HG03064 (cell line): Measurements from ENCODE around the gene NFASC.

ENCODE experiments used
- ATAC-seq: cut with Tn5 transposase; IDR thresholded peaks from one replicate; pipeline ENCODE4 v1.9.1; 2021; ENCODE audit warnings: low read depth; ENCODE audit not compliant: unreplicated experiment

The NFASC gene

DNA sequence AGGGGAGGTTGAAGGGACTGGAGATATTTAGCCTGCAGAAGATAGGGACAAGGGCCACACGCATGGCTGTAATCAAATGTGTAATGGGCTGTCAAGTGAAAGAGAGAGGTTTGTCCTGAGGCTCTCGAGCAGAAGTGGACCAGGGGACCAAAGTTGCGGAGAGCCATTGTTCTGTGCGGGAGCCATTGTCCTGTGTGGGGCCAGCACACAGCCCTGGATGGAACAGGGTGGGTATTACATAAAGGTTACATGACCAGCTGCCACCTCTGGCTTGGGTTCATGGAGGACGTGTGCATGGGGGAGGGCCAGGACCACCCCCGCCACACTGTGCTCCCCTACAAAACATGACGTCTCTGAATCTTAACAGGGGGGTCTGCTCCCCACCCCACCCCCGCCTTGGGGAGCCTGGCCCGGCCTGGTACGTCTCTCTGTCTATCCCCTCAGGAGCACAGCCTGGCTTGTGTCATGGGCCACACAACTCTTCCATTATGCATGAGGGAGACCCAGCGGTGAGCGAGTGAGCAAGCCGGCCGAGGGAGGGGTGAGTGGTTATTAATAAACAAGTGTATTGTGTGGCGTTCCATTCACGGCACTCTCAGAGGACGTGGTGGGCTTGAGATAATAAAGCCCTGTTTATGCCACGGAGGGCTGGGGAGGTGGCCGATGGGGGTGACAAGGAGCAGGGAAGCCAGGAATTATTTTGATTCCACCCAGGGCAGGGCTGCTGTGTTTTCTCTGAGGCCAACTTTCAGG lies at the start of gene NFASC:
Gene NFASC (plus strand): TSS at position 703 of the 753 bp plus-strand sequence. CDS start 73,454 bp downstream, outside the sequence.
- no peak for ATAC-seq

DNA sequence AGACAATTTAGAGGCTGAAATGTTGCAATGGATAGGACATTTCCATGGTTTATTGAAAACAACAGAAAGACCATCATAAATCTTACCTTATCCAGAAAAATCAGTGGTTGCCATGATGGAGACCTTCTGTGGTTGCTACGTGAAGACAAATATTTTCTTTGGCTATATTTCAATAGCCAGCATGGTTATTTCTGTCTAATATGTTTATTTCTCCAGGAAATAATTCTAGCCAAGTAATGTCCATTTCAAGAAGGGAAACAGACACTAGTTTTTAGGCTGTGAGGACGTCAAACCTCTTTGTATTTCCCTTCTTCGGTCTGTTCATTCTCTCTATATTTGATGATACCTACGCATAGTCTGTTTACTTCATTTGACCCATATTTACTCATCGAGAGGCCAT lies 49.2 kb upstream of the NFASC start:
- ATAC-seq, result no peak

DNA sequence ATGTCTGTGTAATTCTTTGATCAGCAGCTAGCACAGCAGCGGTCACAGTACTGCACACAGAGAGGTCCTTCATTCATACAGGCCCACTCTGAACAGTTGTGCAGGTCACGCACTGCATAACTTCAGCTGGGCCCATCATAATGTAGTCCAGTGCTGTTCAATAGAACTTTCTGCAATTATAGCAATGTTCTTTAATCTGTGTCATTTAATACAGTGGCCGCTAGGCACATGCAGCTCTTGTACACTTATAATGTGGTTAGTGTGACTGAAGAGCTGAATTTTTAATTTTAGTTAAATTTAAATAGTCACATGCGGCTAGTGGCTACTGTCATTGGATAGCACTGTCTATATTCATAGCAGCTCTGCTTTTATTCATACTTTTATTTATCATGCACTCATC lies 48.7 kb upstream of the NFASC start:
- ATAC-seq, result no peak

DNA sequence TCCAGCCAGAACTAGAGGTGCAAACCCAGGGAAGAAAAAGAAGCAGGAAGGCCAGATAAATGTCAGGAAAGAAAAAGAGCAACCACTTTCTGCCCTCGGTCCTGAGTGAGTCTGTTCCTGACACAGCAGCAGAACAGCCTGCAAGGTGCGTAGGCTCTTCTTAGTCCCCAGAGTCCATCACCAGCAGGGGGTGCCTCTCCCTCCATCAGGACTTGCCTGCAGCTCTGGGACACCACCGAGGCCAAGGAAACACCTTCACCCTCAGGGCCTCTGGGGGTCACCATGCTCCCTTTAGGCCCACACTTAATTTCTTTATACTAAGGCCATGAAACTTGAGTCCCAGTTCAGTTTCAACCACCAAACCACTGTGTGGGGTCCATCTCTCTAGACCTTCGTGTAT lies 43.7 kb upstream of the NFASC start:
- no peak for ATAC-seq

DNA sequence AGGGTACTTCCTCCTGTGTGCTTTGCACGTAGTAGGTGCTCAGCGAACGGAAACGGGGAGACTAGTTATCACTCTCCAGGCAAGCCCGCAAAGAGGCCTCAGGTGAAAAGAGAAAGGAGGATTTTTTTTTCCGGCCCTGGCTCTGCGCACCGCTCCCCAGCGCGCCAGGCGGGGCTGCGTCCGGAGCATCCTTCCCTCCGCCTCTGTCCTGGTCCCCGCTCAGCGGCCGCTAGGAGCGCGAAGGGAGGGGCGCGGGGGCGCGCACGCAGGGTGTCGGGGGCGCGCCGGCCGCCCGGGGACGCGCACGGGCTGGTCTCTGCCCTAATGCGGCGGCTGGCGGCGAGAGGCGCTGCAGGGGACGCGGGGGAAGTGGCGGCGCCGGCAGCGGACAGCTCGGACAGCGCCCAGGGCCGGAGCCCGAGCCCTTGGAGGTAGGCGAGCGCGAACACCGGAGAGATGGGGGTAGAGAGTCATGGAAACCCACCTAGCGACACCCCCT lies 42.3 kb upstream of the NFASC start:
- no peak for ATAC-seq

DNA sequence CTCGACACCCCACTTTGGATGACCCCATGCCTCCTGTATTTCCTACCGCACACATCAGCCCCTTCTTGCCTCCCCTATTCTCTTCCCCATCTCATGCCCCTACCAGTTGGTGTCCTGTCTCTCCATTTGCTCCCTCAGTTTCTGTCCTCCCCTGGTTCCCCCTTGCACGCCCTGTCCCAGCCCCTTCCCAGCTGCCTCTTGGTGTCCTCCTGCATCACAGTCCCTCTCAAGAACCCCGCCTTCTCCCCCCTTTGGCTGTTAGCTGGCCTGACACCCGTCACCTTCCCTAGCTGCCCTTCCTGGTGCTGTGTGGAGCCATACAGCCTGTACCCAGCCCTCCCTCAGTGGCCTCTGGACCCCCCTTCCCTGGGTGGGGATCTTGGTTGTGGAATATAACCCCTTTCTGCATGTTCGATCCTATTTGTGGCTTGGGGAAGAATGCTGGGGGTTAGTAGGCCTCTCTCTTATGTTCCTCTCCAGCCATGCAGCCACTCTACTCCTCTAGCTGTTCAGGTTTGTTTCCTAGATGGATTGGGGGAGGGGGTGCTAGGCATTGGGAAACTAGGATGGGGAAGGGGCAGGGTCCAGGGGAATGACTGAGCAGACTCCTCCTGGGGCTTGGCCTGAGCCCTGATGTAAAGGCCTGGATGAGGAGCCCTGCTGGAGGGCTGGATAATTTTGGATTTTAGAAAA lies 41.4 kb upstream of the NFASC start:
- no peak for ATAC-seq

DNA sequence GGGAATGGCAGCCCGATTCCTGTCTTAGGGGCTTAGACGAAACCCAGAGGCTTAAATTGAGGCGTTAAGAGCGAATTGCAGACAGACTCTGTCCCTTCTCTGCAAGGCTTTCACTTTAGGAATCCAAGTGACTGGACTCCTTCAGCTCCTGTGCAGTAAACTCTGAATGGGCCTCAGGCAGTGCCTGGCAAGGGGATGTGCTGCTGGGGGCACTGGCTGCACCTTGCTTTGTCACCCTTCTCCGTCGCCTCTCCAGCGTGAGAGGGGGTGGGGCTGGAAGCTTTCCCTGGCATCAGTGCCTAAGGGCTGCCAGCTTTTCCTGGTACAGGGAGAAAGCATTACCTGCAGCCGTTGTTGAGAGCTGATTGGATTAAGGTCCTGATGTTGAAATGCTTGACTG lies 39.9 kb upstream of the NFASC start:
- no peak for ATAC-seq

DNA sequence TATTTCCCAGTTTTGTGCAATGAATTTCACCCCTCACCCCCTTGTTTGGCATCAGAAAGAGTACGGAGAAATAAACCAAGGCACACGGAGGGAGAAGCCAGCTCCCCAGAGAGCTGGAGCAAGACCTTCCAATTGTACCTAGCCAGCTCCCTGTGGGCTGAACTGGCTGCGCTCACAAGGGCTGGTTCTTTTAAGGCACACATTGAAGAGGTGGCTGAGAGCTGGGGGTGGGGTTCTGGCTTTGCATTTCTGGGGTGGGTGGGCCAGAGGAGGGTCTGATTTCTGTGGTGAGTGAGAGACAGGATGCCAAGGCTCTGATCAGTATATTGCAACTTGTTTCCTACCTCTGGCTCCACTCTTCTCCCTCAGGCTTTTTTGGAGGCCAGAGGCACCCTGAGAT lies 39.5 kb upstream of the NFASC start:
- no peak for ATAC-seq

DNA sequence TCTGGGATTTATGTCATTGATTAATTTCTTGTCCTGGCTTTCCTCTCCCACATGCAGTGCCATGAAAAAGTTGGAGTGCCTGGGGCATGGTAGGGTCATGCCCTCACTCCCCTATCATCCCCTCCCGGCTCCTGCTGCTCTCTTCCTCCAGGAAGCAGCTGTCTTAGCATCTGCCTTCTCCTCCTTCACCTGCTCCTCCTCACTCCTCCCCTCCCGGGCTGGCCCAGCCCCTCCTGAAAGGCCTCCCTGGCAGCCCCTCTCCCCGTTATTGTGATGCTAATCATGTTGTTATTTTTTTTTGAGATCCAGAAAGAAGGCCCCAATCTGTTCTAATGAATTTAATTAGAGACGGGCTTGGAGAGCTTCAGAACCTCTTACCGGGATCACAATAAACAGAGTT lies 36.3 kb upstream of the NFASC start:
- no peak for ATAC-seq

DNA sequence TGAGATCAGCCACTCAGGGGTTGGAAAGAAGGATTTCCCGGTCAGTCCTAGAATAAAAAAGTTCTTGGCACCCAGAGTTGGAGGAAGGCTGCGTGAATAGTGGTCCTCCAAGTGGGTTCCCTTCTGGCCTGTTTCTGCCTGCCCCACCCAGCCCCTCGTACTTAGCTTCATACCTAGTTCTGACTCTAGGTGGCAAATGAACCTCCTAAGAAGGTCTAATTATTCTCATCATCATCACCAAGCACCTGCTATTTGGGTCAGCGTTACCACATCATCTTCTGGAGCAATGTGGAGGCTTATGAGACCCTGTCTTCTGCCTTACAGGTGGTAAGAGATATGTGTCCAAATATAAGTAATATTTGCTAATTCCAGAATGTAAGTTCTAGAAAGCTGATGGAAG lies 35.9 kb upstream of the NFASC start:
- no peak for ATAC-seq

DNA sequence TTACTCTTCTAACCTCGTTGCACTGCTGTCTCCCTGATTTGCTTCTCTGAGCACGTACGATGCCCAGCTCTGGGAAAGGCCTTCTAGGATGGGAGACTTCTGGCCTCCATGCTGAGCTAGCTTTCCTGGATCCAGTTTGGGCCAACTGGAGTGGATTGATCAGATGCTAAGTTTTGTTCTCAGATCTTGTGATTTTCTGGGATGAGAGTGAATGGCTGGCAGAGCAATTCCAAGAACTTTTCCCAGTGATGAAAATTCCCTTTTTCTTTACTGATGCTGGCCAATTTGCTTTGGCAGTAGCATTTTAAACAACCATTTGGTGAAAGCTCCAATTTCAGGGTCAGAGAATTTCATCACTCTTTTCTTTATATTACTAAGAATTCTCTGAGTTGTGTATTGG lies 34.9 kb upstream of the NFASC start:
- ATAC-seq, result no peak

DNA sequence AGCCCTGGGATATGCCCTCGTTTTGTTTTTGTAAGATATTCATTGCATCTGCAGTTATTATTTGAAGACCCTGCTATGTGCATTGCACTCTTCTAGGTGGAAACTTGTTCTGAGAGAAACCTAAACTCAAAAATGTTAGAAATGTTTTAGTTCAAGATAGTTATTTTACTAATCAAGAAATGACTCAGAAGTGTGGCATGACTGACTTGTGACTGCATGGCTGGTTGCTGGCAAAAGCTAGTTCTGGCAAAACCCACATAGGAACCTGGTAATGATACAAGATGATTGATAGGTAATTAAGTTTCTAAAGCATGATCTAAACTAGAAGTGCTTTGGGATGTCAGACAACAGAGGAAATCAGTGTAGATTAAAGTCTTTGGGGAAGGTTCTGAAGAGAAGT lies 33.8 kb upstream of the NFASC start:
- ATAC-seq, result no peak

DNA sequence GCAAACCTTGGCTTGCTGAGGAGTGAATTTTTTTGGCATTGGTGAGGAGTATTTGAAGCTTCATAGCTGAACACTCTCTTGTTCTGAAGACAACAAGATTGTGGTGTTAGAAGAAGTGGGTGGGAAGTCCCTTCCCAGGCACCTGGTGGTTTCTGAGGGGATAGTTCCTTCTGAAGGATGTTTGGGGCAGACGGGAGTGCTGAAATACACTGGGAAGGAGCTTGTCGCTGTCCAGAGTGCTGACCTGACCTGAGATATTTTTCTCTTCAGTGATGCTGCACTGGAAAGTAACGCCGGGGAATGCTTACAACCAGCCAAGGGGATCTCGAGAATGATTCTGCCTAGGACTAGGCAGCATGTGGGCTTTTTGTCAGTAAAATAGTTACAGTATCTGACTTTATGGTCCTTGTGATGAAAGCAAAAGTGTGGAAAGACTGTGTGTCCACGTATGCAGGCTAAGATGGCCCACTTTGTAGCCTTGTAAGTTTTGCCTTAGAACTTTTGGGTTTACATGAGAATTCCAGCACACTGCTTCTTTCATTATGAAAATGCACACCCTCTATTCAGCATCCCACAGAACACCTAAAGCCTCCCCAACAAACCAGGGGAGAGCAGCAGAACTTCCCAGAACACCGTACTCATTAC lies 33.1 kb upstream of the NFASC start:
- ATAC-seq, result no peak

DNA sequence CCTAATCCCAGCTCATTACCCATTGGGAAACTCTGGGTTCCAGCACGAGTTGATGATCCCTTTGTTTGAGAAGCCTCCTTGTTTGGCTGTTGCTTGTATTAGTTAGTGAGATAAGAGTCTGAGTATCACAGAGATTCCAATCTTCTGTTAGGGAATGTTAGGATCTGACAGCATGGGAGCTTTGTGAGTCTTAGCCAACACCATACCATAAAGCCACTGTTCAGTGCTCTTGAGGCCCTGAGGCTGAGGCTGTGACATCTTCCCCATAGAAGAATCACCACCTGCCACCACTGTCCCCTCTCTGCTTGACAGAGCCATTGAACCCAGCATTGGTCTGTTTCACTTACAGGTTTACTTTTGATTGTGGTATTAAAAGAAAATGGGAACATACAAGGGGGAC lies 29.3 kb upstream of the NFASC start:
- no peak for ATAC-seq

DNA sequence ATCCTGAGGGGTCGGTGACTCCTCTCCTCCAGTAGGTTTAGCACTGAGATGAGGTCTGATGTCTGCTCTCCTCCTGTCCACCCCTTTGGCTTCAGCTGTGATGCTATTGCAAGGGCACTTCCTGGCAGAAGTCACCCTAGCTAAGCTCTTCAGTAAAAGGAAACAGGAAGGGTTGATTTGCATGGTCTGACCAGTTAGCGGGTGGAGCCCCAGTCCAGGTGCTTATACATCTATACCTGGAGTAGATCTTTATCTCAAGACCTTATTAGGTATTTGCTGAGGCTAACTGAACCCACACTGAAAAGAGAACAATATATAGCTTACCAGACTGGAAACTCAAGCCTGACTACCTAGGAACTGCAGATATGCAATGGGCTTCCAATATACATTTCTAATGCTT lies 28.9 kb upstream of the NFASC start:
- ATAC-seq, result no peak

DNA sequence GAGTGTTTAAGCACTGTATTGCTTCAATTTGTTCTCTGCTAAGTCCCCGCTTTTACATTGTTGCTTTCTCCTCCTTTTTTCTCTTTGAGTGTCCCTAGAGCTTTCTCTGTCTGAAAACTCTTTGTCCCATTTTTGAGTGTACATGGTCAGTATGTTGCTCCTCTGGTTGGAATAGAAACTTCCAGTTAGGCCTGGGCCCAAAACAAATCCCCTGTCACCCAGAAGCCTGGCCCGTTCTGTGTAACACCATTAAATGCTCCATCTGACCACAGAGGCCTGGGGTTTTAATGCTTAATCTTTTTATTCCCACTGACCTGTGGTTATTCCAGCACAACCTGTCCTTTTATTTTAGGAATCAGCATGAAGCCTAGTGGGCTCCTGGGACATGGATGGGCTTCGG lies 28.3 kb upstream of the NFASC start:
- no peak for ATAC-seq

DNA sequence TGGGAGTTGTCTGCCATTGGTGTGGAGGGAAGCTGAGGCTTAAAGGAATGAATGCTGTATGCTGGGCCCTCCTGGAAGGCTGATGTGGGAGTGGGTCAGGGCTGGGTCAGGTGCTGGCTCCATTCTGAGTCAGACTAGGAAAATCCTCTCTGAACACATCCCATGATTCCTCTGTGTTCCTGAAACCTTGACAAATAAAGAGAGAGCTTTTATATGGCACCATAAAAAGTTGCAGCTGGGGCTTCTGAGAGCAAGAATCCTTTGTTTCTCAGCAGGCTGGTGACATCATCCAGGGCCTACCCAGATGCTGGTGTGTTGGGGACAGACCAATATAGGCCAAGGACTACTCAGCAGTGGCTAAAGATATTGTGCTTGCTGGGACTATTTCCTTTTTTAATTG lies 27.8 kb upstream of the NFASC start:
- no peak for ATAC-seq

DNA sequence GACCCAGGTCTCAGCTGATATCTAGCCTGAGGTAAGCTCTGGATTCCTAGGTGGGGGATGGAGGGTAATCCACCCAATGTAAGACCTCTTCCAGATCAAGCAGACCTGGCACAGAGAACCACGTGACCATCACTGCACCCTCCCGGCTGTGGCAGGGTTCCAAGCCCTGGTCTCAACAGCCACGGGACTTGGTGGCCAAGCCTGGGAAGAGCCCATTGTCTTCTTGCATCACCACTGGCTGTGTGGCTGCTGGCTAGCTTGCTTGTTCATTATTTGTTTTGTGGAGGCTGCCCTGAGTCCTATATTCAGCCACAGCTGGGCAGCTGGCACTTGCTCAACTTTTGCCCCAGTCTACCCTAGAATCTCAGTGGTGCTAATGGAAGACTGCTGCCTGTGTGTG lies 24.1 kb upstream of the NFASC start:
- no peak for ATAC-seq

DNA sequence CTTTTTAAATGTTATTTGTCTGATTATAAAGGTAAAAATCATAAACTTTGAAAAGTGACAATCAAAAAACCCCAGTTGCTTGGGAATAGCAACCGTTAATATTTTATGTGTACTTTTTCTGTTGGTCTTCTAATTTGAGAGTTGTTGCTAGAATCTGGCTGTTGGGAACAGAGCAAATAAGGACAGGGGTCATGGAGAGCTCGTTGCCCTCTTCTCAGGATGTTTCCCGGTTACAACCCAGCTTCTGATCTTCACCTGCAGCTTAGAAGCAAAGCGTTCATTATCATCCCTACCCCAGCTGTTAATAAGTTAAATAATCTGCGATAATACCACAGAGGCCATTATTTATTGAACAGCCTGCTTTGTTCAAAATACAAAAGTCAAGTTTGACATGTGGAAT lies 22.1 kb upstream of the NFASC start:
- ATAC-seq, result no peak

DNA sequence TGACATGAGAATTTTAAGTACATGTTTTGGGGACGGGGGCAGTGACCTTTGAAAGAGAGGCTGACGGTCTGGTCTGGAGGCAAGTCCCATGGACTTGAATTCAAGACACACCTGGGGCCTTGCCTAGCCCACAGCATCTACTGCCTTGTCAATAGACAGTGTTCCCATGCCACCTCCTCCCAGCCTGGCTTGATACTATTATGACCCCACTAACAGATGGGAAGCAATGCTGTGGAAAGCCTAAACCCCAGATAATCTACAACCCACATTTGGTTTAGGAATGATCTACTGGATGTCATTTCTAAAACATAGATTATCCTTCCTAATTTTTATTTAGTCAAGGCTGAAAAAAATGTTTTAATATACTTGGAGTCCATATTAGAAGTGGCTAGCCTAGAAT lies 17.8 kb upstream of the NFASC start:
- no peak for ATAC-seq

DNA sequence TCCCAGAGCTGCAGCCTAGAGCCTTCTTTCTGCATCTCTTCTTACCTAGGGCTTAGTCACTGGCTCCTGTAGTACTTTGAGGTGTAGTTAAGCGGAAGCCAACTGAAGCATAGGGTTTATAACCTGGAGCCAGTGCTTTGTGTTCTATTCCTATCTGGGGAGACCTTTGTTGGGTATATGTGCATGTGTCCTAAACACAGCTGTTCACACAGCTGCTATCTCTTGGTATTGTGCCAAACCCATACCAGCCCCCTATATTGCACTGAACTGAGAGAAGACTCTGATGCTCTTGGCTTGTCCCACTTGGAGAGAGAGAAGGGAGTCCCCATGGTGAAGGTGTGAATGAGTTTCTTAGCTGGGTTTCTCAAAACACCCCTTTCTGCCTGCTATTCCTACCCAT lies 17.2 kb upstream of the NFASC start:
- no peak for ATAC-seq

DNA sequence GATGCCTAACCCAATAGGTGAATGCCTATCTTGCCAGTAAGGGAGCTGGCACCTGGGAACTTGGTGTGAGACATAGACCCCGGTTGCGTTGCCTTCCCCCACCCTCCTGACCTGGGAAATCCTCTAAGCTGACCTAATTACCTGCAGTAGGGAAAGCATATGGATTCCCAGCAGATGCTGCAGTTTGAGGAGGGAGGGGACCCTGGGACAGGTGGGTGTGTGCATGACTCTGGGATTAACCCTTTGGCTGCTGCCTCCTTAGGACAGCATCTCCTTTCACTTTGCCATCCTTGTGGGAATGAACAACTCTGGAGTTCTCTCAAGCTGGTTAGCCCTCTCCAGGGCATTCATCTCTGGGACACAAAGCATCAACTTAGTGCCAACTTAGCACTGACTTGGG lies 16.4 kb upstream of the NFASC start:
- ATAC-seq, result no peak
